IPS-18c (cell line): ENCODE measurements around the gene FSTL5.

Source experiments
- H3K4me3 ChIP-seq: 2 replicates; pipeline ENCODE4 v1.7.0; 2013; ENCODE audit warnings: low read depth, mild to moderate bottlenecking, low read length, moderate library complexity; ENCODE audit not compliant: insufficient read depth
- H3K9me3 ChIP-seq: one replicate; pipeline ENCODE4 v1.6.1; 2013; ENCODE audit warnings: mild to moderate bottlenecking, low read length, moderate library complexity; ENCODE audit not compliant: control insufficient read depth, insufficient read depth

The FSTL5 gene

GRCh38 chr4:161403781-161404180 is 760.0 kb downstream of the FSTL5 start:
- no peak overlapping the region for H3K4me3 ChIP-seq
- no peaks in the 10 kb centered on the region for H3K9me3 ChIP-seq

- H3K4me3 ChIP-seq = no peak overlapping the region
- H3K9me3 ChIP-seq = peaks cover 2% of the 10 kb centered on the region
These were observed 770.2 kb downstream of the FSTL5 start for GRCh38 chr4:161393602-161394001.

GRCh38 chr4:161382655-161383054 is 781.1 kb downstream of the FSTL5 start:
- Histone ChIP-seq H3K9me3 (no peaks in the 10 kb centered on the region), H3K4me3 (no peak overlapping the region)

- Histone ChIP-seq H3K4me3 (no peak overlapping the region), H3K9me3 (no peaks in the 10 kb centered on the region)
These were observed 787.5 kb downstream of the FSTL5 start for GRCh38 chr4:161376275-161376674.

GRCh38 chr4:161364681-161365080 is 799.1 kb downstream of the FSTL5 start:
- no peak overlapping the region for H3K4me3 ChIP-seq
- no peaks in the 10 kb centered on the region for H3K9me3 ChIP-seq

- no peak overlapping the region for H3K4me3 ChIP-seq
- no peaks in the 10 kb centered on the region for H3K9me3 ChIP-seq
These were observed 802.8 kb downstream of the FSTL5 start for GRCh38 chr4:161360982-161361381.

- H3K4me3 ChIP-seq = no peak overlapping the region
- no peaks in the 10 kb centered on the region for H3K9me3 ChIP-seq
These were observed 804.3 kb downstream of the FSTL5 start for GRCh38 chr4:161359491-161359890.

GRCh38 chr4:161356351-161356750 is 807.4 kb downstream of the FSTL5 start:
- Histone ChIP-seq H3K9me3 (no peaks in the 10 kb centered on the region), H3K4me3 (no peak overlapping the region)

- Histone ChIP-seq H3K4me3 (no peak overlapping the region), H3K9me3 (no peaks in the 10 kb centered on the region)
These were observed 812.9 kb downstream of the FSTL5 start for GRCh38 chr4:161350946-161351345.

- H3K4me3 ChIP-seq = no peak overlapping the region
These were observed 818.1 kb downstream of the FSTL5 start for GRCh38 chr4:161345741-161346140.

GRCh38 chr4:161343569-161343950 is 820.2 kb downstream of the FSTL5 start:
- Histone ChIP-seq H3K9me3 (no peaks in the 10 kb centered on the region), H3K4me3 (no peak overlapping the region)

More at GRCh38 chr4:161345741-161346140, 818.1 kb downstream of the FSTL5 start:
- no peaks in the 10 kb centered on the region for H3K9me3 ChIP-seq

- H3K9me3 ChIP-seq = no peaks in the 10 kb centered on the region
These were observed 820.8 kb downstream of the FSTL5 start for GRCh38 chr4:161342881-161343568.

GRCh38 chr4:161336621-161337020 is 827.2 kb downstream of the FSTL5 start:
- Histone ChIP-seq H3K9me3 (no peaks in the 10 kb centered on the region), H3K4me3 (no peak overlapping the region)

More at GRCh38 chr4:161342881-161343568, 820.8 kb downstream of the FSTL5 start:
- no peak overlapping the region for H3K4me3 ChIP-seq

- H3K4me3 ChIP-seq = no peak overlapping the region
- no peaks in the 10 kb centered on the region for H3K9me3 ChIP-seq
These were observed 827.7 kb downstream of the FSTL5 start for GRCh38 chr4:161336016-161336530.
